GM21619 (cell line): ENCODE measurements around the gene CIRBP.
"Not testable (repeated sequence)": the region's sequence is repeated elsewhere in the genome, so short reads cannot be mapped to it uniquely, and the experiment has no call there.

ENCODE experiments used
- ATAC-seq: cut with Tn5 transposase; IDR thresholded peaks from one replicate; pipeline ENCODE4 v1.9.1; 2021; ENCODE audit not compliant: unreplicated experiment

The CIRBP gene

DNA sequence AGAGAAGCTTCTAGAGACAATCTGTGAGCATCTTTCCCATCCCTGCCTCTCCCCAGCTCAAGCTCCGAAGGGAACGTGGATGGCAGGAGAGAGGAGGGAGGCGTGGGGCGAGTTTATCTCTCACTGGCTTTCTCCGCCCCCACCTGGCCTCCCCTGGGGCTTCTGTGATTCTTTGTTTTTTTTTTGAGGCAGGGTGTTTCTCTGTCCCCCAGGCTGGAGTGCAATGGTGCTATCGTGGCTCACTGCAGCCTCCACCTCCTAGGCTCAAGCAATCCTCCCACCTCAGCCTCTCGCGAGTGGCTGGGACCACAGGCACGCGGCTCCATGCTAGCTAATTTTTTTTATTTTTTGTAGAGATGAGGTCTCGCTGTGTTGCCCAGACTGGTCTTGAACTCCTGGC, 39.6 kb downstream of the CIRBP start:
- no peak for ATAC-seq

GRCh38 chr19:1309977-1310852, 41.1 kb downstream of the CIRBP start:
- no peak for ATAC-seq

- ATAC-seq: no peak
Observed at GRCh38 chr19:1310853-1311180, 41.7 kb downstream of the CIRBP start.

DNA sequence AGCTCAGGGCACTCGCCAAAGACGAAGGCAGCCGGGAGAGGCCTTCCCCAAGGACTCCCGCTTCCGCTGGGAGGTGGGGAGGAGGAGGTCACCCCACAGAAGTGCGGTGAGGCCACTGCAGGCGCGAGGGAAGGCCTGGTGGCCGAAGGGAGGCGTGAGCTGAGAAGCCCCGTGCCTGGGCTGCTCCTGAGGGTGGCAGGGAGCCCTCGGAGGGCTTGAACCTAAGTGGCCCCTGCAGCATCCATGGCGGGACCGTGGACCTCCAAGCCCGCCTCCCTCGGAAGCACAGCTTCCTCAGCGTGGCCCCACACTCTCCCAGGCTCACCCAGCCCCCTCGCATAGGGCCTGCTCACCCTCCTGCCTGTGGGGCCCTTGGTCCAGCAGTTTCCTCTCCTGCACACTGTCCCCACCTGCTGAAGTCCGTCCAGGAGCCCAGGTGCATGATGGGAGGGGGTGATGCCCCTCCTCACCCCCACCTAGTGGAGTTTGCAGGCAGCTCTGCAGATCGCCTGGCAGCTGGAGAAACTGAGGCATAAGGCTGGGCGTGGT, 42.5 kb downstream of the CIRBP start:
- no peak for ATAC-seq

DNA sequence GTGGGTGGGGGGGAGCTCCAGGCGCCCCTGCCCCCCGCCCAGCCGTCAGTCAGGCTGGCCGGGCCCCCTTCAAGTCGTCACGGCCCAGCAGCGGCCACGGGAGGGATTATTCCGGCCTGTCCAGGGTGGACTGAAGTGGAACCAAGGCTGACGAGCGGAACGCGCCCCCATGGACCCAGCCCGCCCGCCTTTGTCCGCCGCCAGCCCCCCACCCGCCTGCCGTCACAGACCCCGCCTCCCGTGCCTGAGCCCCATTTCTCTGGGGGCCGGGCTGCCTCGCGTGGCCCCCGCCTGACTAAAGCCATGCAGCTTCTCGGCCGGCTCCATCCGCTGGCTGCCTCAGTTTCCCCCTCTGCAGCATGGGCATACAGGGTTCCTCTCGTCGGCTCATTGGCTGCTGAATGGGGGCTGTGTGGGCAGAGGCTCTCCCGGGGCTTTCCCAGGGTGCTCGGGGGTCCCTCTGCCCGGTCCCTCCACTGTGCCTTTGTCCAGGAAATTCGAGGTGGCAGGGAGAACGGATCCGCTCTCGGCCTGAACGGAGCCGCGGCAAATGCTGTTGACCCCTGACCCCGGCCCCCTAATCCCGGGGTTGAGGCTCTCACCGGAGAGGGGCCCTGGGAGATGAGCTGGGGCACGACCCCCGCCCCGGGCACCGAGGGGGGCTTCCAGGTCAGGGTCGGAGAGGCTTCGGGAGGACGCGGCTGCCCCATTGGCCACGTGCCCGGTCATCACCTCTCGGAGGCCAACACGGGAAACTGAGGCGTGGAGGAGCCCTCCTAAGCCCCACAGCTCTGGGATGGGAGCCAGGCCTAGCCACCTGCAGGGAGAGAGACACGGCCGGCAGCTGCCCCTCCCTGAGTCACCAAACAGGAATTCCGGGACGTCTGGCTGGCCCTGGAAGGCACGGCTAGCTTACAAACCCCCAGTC, 43.9 kb downstream of the CIRBP start:
- ATAC-seq: no peak

DNA sequence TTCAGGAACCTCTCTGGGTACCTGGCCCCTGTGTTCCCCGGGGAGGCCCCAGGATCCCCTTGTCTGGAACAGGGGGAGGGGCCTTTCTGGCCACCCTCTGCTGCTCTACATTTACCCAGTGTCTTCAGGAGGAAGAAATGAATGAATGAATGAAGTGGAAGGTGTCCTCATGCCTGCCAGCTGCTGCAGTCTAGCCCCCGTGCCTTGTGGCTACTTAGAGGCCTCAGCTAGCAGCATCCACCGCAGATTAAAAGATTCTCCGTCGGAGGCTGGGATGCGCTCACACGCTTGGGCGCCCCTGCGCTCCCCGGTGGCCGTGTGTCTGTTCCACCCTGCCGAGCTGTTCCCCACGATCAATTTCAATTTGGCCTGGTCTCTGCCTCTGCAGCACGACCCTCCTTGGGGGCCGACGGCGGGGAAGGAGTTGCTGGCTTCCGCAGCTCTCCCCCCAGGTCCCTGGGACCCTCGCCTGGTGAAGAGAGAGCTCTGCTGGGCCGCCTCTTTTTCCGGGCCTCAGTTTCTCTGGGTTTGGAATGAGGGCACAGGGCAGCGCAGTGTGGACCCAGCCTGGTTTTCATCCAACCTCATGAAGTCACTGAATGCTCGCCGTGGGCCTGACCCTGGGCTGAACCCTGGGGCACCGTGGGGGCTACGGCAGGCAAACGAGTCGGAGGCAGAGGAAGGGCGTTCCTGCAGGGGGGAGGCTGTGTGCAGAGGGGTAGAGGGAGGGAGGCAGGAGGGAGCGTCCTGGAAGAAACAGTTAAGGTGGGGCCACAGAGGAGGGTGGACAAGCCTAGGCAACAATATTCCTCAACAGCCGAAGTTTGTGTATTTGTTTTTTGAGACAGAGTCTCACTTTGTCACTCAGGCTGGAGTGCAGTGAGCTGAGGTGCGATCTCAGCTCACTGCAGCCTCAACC, 44.8 kb downstream of the CIRBP start:
- ATAC-seq: no peak

- no peak for ATAC-seq
Observed at GRCh38 chr19:1315470-1316166, 46.5 kb downstream of the CIRBP start.

- ATAC-seq: no peak
Observed at GRCh38 chr19:1316466-1316865, 47.3 kb downstream of the CIRBP start.

- no peak for ATAC-seq
Observed at GRCh38 chr19:1317274-1318003, 48.3 kb downstream of the CIRBP start.

GRCh38 chr19:1318678-1319471, 49.7 kb downstream of the CIRBP start:
- ATAC-seq: no peak

- not testable (repeated sequence) for ATAC-seq
Observed at GRCh38 chr19:1320282-1320650, 51.1 kb downstream of the CIRBP start.

DNA sequence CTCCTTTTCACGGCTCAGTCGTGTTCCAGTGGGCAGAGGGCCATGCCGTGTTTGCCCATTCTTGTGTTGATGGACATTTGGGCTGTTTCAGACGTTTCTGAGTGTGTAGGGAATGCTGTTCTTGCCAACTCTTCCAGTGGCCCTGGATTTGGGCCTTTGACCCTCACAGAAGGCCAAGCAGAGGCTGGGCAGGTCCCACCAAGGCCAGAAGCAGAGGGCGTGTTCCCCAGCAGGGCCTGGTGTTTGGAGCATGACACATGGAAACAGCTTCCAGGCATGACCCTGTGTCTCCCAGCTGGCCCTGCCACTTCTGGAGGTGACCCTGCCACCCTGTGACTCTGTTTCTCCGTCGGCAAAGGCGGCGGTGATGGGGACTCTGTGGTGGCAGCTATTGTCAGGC, 52.4 kb downstream of the CIRBP start:
- no peak for ATAC-seq

DNA sequence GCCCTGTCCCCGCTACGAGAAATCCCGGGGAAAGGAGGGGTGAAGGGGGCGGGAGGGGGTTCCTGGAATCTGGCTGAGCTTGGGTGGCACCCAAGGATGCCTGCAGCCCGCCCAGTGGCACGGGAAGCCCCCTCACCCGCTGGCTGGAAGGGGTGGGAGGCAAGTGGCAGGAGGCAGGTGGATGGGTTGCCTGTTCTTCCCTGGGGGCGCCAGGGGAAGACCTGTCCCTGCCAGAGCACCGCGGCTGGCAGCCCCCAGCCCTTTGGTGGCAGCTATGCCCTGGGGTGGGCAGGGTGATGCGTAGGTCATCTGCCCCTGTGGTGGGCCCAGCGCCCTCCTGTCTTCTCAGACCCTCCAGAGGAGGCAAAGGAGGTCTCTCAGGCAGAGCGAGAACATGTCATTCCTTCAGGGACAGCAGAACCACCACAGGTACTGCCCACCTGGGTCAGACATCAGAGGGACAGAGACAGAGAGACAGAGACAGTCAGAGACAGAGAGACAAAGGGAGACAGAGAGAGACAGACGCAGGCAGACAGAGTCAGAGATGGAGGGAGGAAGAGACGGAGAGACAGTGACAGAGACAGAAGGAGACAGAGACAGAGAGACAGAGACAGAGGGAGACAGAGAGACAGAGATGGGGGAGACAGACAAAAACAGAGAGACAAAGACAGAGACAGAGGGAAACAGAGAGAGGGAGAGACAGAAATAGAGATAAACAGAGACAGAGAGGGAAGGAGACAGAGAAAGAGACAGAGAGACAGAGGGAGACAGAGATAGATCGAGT, 53.3 kb downstream of the CIRBP start:
- no peak for ATAC-seq

GRCh38 chr19:1324249-1324805, 55.2 kb downstream of the CIRBP start:
- ATAC-seq: no peak
